ENCODE data around the gene ACOT12.
"Not testable (repeated sequence)": the region's sequence is repeated elsewhere in the genome, so short reads cannot be mapped to it uniquely, and the experiment has no call there.

The ACOT12 gene

DNA sequence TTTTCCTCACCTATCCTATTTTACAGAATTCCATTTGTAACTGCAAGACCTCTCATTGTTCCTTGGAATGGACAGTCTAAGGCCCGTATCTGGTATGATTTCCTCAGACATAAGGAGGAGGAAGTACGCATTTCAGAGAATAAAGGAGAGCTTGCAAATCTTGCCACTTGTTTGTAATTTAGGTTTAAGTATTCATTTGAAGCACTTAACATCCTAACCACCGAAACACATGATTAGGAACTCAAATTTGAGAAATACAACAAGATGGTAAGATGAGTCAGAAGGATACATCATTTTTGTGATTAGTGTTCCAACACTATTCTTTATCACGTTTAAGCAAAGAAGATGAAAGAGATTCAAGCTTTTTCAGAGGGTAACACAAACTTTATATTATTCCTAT lies 96.4 kb downstream of the ACOT12 start:
- DNase-seq: no peak

DNA sequence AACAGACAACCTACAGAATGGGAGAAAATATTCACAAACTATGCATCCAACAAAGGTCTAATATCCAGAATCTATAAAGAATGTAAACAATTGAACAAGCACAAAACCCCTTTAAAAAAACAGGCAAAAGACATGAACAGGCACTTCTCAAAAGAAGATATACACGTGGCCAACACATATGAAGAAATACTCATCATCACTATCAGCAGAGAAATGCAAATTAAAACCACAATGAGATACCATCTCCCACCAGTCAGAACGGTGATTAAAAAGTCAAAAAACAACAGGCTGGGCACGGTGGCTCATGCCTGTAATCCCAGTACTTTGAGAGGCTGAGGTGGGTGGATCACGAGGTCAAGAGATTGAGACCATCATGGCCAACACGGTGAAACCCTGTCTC lies 99.9 kb downstream of the ACOT12 start:
- not testable (repeated sequence) for DNase-seq

DNA sequence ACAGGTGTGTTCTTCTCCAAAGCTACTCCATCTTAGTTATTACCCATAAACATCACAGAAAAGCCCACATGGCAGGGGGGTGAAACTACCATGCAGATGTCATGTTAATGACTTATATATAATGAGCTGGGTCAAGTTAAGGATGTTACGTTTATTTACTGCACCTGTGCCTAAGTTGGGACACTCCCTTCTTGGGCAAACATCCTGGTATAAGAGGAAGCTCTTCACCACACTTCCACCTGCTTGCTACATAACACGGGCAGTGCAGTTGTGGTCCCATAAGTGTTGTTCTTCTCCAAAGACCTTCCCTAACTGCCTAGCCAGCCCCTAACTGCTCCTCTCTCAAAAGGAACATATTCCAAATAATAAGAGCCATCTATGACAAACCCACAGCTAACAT lies 101.8 kb downstream of the ACOT12 start:
- DNase-seq: no peak

DNA sequence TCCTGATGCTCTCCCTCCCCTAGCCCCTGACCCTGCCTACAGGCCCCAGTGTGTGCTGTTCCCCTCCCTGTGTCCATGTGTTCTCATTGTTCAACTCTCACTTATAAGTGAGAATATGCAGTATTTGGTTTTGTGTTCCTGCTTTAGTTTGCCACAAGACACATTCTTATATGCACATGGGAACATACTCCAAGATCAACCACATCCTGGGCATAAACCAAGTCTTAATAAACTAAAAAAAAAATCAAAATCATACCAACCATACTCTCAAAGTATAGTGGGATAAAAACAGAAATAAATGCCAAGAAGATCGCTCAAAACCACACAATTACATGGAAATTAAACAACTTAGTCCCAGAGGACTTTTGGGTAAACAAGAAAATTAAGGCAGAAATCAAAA lies 103.8 kb downstream of the ACOT12 start:
- no peak for DNase-seq

DNA sequence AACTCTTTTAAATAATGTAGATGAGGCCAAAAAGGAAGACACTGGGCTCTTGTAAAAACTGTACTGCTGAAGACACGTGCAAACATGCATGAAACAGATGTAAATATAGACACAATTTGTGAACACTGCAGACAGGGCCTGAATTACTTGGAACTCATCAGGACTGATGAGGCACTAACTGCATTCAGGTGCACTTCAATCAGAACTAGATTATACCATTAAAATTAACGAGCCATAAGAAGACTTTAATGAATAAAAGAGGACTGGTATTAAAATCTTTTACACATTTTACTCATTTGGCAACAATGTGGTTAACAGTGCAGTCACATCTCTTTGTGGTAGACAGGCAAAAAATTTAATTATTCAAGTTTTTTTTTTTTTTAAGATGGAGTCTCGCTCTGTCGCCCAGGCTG lies 105.9 kb downstream of the ACOT12 start:
- DNase-seq: no peak

DNA sequence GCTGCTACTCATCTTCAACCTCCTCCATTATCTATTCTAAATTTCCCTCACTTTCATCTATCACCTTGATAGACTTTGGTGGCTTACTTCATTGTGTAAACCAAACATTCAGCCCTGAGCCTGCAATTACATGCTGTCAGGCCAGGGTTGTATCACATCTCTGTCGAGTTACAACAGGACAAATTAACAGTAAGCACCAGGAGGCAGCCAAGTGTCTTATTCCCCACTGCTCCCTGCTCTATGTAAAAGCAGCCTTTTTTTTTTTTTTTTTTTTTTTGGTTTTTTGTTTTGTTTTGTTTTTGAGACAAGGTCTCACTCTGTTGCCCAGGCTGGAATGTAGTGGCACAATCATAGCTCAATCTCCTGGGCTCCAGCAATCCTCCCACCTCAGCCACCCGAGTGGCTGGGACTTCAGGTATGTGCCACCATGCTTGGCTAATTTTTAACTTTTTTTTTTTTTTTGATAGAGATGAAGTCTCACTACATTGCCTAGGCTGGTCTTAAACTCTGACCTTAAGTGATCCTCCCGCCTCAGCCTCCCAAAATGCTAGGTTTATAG lies 107.8 kb downstream of the ACOT12 start:
- DNase-seq: no peak

DNA sequence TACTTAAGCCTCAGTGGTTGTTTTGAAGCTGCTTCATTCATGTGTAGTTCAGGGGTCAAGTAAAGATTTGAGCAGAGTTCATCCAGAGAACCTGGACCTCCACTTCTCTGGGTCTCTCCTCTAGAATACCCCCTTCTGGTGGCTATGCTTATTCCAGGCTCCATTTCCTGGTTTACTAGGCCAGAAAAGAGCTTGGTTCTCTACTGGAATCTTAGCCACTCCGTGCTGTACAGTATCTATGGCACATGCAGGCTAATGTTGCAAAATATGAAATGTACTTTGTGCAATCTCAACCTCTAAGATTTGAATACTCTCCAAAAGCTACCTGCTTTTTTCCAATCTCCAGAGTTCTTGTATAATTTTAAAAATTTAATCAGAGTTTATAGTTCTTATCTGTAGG lies 110.0 kb downstream of the ACOT12 start:
- DNase-seq: no peak

Measured in amygdala (tissue), 56 donors.